Adrenal gland (tissue), 12 donors: ENCODE measurements around the gene NUDT4. TPM values are rescaled to one million over a fixed set of nuclear protein-coding genes. Genes with fewer than 3 reads are reported as not detected.
A peak's percentile ranks its signal among the peaks of the same experiment; 100 is the strongest.

Experiments used
- DNase-seq, 7 donors: peaks; one replicate each; pipeline ENCODE4 v3.0.0-alpha.2; 2019 to 2020
- H3K27ac ChIP-seq, 5 donors: fragments of 200-600 bp; sonication (generic) in 4 of 5; 1 replicate in 3 of 5; 2 replicates in 2 of 5; pipeline versions ENCODE4 v1.5.1 to v1.8.0; 2016 to 2020; ENCODE audit warnings: mild to moderate bottlenecking in 1 of 5
- H3K27me3 ChIP-seq: fragments of 200-600 bp; 2 replicates; pipeline ENCODE4 v1.8.0; 2021
- H3K36me3 ChIP-seq, 2 donors: fragments of 200-600 bp; replicated peaks in 1 of 2; 1 replicate in 1 of 2; 2 replicates in 1 of 2; pipeline versions ENCODE4 v1.5.1 to v1.8.0; 2018 to 2022
- H3K4me1 ChIP-seq, 2 donors: fragments of 200-600 bp; replicated peaks in 1 of 2; 1 replicate in 1 of 2; 2 replicates in 1 of 2; pipeline versions ENCODE4 v1.5.1 to v1.8.0; 2018 to 2021
- H3K4me3 ChIP-seq, 4 donors: fragments of 200-600 bp; sonication (generic) in 3 of 4; one replicate each; pipeline ENCODE4 v1.5.1; 2016 to 2018
- H3K9me3 ChIP-seq, 3 donors: fragments of 200-600 bp; sonication (generic) in 1 of 3; replicated peaks in 1 of 3; 1 replicate in 2 of 3; 2 replicates in 1 of 3; pipeline versions ENCODE4 v1.5.1 to v1.8.0; 2016 to 2021
- CTCF ChIP-seq, 6 experiments: fragments of 450-650 bp in 4 of 6; fragments of 200-600 bp in 2 of 6; sonication (generic) in 1 of 6; IDR thresholded peaks; 1 replicate in 5 of 6; 2 replicates in 1 of 6; pipeline versions ENCODE4 v1.5.1 to v1.8.0; 2016 to 2021; ENCODE audit warnings: antibody characterized with exemption in 6 of 6, mild to moderate bottlenecking in 2 of 6, moderate library complexity in 1 of 6
- POLR2A ChIP-seq, 2 donors: fragments of 450-650 bp; IDR thresholded peaks; one replicate each; pipeline ENCODE4 v1.6.1; 2017; ENCODE audit warnings: antibody characterized with exemption in 2 of 2, mild to moderate bottlenecking in 2 of 2, moderate library complexity in 1 of 2
- WGBS, 4 donors: extraction: QIAGEN DNeasy Blood & Tissue Kit in 2 of 4; methylation state at CpG; one replicate each; pipeline versions ENCODE4 v1.1.5 to v1.1.7; 2013 to 2017; 5-methylcytosine and 5-hydroxymethylcytosine counted together
- intact Hi-C, 2 donors: fragments of 100-400 bp; cut with DNase I; formaldehyde crosslinking; loops; one replicate each; pipeline versions ENCODE4 v1.14.1 to v1.15.0; 2022 to 2023
- polyA plus RNA-seq, 3 donors: library from polyadenylated mRNA; stranded (reverse); fragments of 200-250 nt in 2 of 3; fragments of 350-450 nt in 1 of 3; fragmentation: Illumina TruSeq in 1 of 3; extraction: RNeasy Lipid Tissue Mini Kit (QIAGEN cat#74804) in 1 of 3; gene quantifications; one replicate each; pipeline ENCODE4 v1.2.3, GENCODE V29; 2013 to 2014
- total RNA-seq, 9 donors: library from RNA; depleted of rRNA in 4 of 9; stranded (reverse); fragments of >200 nt in 4 of 9; fragments of 120-200 nt in 1 of 9; fragmentation: NEBNext Ultra II Directional in 1 of 9; extraction: Animal tissue kit (Norgen Biotek cat#: 25700) in 1 of 9; gene quantifications; one replicate each; pipeline versions ENCODE4 v1.1.0 to v1.2.4, GENCODE V29; 2013 to 2023
- donor health status: healthy with polysubstance abuse.
- donor health status: Bipolar disorder and iron deficiency.
- donor health status: DM: yes; HTN: yes; CAD: no.
- donor health status: DM: no; HTN: no; CAD: no.
- donor health status: DM: no; HTN: no; CAD: no.
- donor health status: DM: yes; HTN: yes; CAD: no.

Gene NUDT4
- total and polyA plus RNA-seq, 12 donors: 23.0 to 195 (median 137) TPM

GRCh38 chr12:93441617-93442410, 64.1 kb downstream of the NUDT4 start, which contains the start of gene UBE2N:
TSS of gene UBE2N (minus strand) at chr12:93441947. CDS start at chr12:93441884, 63 bp downstream.
- Histone ChIP-seq H3K36me3 (no peaks in the 10 kb centered on the region), H3K4me3 (peak within 1 kb of the TSS; percentile 72 to 99 (median 79)), H3K27me3 (no peaks in the 10 kb centered on the region), H3K9me3 (no peaks in the 10 kb centered on the region), H3K4me1 (peaks cover 22 to 45% of the 10 kb centered on the region in 2 donors), H3K27ac (peak within 1 kb of the TSS; percentile 40 to 95 (median 92))
- intact Hi-C loops: no loop called here
- TF ChIP-seq POLR2A (IDR thresholded peaks at IDR 0.05): peak; percentile 21 to 78
- TF ChIP-seq CTCF (IDR thresholded peaks at IDR 0.05): peak in 1 of 6 experiments; percentile 27
- peak; percentile 97 to 98 (median 97) for DNase-seq
- WGBS, 4 donors: 0 to 1% (median 0%) methylated on average over 6 to 105 of the region's 105 CpGs

GRCh38 chr12:93442411-93443340, 65.0 kb downstream of the NUDT4 start:
- H3K9me3 ChIP-seq: no peaks in the 10 kb centered on the region
- intact Hi-C loops: no loop called here
- TF ChIP-seq POLR2A (IDR thresholded peaks at IDR 0.05) (peak; percentile 16 to 39), CTCF (IDR thresholded peaks at IDR 0.05) (no peak)
- peak overlapping the region in 2 of 4 donors; percentile 81 to 99 for H3K4me3 ChIP-seq
- WGBS, 4 donors: 5 to 8% (median 6%) methylated on average over 17 to 19 of the region's 19 CpGs
- no peaks in the 10 kb centered on the region for H3K36me3 ChIP-seq
- DNase-seq: no peak
- peak overlapping the region in 4 of 5 donors; percentile 80 to 95 (median 92) for H3K27ac ChIP-seq
- H3K27me3 ChIP-seq: no peaks in the 10 kb centered on the region
- peaks cover 22 to 37% of the 10 kb centered on the region in 2 donors for H3K4me1 ChIP-seq

GRCh38 chr12:93443576-93443975, 65.9 kb downstream of the NUDT4 start:
- no peak overlapping the region for H3K27ac ChIP-seq
- no peak overlapping the region for H3K4me3 ChIP-seq
- H3K27me3 ChIP-seq: no peaks in the 10 kb centered on the region
- TF ChIP-seq POLR2A (IDR thresholded peaks at IDR 0.05): no peak
- no peak for TF ChIP-seq CTCF (IDR thresholded peaks at IDR 0.05)
- no peaks in the 10 kb centered on the region for H3K36me3 ChIP-seq
- peak in 1 of 7 donors; percentile 27 for DNase-seq
- intact Hi-C loops: no loop called here
- 92 to 99% (median 96%) methylated on average over 2 to 4 of the region's 4 CpGs for WGBS, 4 donors
- peaks cover 22 to 28% of the 10 kb centered on the region in 2 donors for H3K4me1 ChIP-seq
- no peaks in the 10 kb centered on the region for H3K9me3 ChIP-seq
